OCI-LY1 (cell line): Measurements from ENCODE around the gene SMOC2.

Experiments
- EZH2 ChIP-seq: fragments of 200-600 bp; sonication (generic), shearing (Covaris generic); IDR thresholded peaks from 2 replicates; pipeline ENCODE4 v1.8.0; 2017; ENCODE audit warnings: borderline replicate concordance, mixed run types, mild to moderate bottlenecking, antibody characterized with exemption, low read length, moderate library complexity, mixed read lengths
- TF ChIP-seq, protein P1 (sequence below): fragments of 200-600 bp; sonication (generic), shearing (Covaris generic); IDR thresholded peaks from 2 replicates; pipeline ENCODE4 v1.5.1; 2017; ENCODE audit warnings: mild to moderate bottlenecking, antibody characterized with exemption, low read length, moderate library complexity, mixed read lengths

DNA sequence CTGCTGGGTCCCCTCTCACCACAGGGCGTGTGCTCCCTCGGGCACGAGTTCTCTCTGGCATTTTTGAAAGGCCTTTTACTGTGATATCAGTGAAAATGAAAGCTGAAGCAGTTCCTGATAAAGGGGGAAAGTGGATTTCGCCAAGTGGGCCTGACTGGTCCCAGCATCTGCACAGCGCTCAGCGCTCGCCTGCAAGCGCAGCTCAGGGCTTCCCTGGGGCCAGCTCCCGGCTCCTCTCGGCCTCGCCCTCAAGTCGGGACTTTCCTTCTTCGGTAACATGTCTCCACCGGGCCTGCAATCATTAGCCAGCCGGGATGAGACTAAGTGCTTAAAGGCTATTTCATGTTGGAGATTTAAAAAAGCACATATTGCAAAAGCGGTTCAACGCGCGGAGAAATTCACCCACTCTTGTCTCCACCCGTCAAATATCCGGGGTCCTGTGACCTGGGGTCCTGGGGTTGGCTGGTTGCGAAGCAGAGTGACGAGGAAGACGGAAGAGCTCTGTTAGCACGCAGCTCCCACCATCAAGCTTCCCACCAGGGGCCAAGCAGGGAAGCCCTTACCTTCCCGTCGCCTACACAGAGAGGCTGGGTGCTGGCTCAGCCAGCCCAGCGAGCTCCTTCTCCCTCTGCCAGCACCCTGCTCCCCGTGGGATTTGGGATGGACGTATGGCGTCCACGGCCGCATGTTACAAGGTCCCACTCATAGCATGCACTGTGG, 114.1 kb downstream of the SMOC2 start:
- TF ChIP-seq, protein P1, sequence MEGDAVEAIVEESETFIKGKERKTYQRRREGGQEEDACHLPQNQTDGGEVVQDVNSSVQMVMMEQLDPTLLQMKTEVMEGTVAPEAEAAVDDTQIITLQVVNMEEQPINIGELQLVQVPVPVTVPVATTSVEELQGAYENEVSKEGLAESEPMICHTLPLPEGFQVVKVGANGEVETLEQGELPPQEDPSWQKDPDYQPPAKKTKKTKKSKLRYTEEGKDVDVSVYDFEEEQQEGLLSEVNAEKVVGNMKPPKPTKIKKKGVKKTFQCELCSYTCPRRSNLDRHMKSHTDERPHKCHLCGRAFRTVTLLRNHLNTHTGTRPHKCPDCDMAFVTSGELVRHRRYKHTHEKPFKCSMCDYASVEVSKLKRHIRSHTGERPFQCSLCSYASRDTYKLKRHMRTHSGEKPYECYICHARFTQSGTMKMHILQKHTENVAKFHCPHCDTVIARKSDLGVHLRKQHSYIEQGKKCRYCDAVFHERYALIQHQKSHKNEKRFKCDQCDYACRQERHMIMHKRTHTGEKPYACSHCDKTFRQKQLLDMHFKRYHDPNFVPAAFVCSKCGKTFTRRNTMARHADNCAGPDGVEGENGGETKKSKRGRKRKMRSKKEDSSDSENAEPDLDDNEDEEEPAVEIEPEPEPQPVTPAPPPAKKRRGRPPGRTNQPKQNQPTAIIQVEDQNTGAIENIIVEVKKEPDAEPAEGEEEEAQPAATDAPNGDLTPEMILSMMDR = no peak
- no peak for TF ChIP-seq EZH2
